ENCODE data around the gene RRP15. TPM values are rescaled to one million over a fixed set of nuclear protein-coding genes. Genes with fewer than 3 reads are reported as not detected.

The RRP15 gene
- total RNA-seq, 4 donors from 2014 or later: 6.3 to 9.6 (median 7.8) TPM

DNA sequence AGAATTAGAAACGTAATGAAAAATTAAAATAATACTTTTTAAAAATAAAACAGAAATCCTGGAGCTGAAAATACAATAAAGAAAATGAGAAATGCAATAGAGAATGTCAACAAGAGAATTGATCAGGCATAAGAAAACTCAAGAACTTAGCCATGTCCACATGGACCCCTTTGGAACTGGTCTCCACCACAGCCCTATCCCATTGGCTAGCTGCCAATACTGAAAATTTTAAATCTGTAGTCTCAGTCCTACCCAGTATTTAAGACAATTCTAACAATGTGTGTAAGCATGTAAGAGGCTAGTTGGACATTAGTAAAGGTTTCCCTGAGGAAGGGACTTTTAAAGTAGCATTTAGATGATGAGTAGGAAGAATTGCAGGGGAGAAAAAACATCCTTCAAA lies 25.8 kb upstream of the RRP15 start:
- H3K4me3 ChIP-seq: no peak overlapping the region
- H3K4me1 ChIP-seq: no peaks in the 10 kb centered on the region
- no peak for DNase-seq (ENCODE audit: low spot score in 2 of 2)
- no peak overlapping the region for H3K27ac ChIP-seq
- no peak for TF ChIP-seq EP300 (IDR thresholded peaks at IDR 0.05)
- TF ChIP-seq, protein P1, sequence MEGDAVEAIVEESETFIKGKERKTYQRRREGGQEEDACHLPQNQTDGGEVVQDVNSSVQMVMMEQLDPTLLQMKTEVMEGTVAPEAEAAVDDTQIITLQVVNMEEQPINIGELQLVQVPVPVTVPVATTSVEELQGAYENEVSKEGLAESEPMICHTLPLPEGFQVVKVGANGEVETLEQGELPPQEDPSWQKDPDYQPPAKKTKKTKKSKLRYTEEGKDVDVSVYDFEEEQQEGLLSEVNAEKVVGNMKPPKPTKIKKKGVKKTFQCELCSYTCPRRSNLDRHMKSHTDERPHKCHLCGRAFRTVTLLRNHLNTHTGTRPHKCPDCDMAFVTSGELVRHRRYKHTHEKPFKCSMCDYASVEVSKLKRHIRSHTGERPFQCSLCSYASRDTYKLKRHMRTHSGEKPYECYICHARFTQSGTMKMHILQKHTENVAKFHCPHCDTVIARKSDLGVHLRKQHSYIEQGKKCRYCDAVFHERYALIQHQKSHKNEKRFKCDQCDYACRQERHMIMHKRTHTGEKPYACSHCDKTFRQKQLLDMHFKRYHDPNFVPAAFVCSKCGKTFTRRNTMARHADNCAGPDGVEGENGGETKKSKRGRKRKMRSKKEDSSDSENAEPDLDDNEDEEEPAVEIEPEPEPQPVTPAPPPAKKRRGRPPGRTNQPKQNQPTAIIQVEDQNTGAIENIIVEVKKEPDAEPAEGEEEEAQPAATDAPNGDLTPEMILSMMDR (IDR thresholded peaks at IDR 0.05): no peak
- no peak for TF ChIP-seq POLR2A (IDR thresholded peaks at IDR 0.05)
- no peaks in the 10 kb centered on the region for H3K36me3 ChIP-seq
- H3K27me3 ChIP-seq: no peaks in the 10 kb centered on the region
- 65 to 72% methylated on average over 1 of the region's 1 CpG for whole genome bisulfite sequencing, 2 donors
- H3K9me3 ChIP-seq: peaks cover 0 to 21% (median 0%) of the 10 kb centered on the region in 4 donors

DNA sequence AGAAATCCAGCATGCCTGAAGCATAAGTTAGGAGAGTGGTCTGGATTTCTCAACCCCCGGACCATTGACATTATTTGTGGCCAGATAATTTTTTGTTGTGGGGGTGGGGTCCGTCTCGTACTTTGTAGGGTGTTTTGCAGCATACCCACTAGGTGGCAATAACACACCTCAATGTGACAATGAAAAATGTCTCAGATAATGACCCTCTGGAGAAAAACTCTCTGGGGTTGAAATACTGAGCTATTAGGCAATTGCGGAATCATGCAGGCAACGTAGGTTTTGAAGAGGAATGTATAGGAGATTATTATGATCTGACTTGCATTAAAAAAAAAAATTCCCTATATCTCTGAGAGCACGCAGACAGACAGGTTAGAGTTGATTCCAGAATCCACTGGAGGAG lies 25.3 kb upstream of the RRP15 start:
- H3K9me3 ChIP-seq: peaks cover 0 to 21% (median 0%) of the 10 kb centered on the region in 4 donors
- no peak overlapping the region for H3K27ac ChIP-seq
- H3K4me3 ChIP-seq: no peak overlapping the region
- H3K27me3 ChIP-seq: no peaks in the 10 kb centered on the region
- no peak for DNase-seq (ENCODE audit: low spot score in 2 of 2)
- H3K4me1 ChIP-seq: no peaks in the 10 kb centered on the region
- 49 to 50% methylated on average over 6 of the region's 6 CpGs for WGBS, 2 donors
- H3K36me3 ChIP-seq: no peaks in the 10 kb centered on the region
- TF ChIP-seq, protein P1 (IDR thresholded peaks at IDR 0.05): peak in 1 of 5 experiments; percentile 7
- no peak for TF ChIP-seq POLR2A (IDR thresholded peaks at IDR 0.05)

DNA sequence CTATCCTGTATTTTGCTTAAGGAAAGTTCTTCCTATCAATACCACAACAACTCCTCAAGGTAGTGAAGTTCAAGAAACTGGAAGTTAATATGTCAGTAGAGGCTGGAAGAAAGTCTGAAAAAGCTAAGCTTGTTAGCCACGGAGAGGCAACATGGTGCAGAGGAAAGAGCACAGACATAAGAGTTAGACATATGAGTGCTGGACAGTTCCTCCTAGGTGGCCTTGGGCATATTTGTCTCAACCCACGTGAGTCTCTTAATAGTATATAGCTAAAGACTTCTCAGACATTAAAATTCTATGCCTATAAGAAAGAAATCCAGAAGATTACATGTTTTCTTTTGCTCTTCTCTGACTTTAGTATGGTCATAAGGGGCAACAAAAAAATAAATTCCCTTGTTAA lies 22.8 kb upstream of the RRP15 start:
- no peak for DNase-seq (ENCODE audit: low spot score in 2 of 2)
- no peak for TF ChIP-seq EP300 (IDR thresholded peaks at IDR 0.05)
- no peak for TF ChIP-seq POLR2A (IDR thresholded peaks at IDR 0.05)
- Histone ChIP-seq H3K4me1 (no peaks in the 10 kb centered on the region), H3K9me3 (peaks cover 0 to 21% (median 0%) of the 10 kb centered on the region in 4 donors), H3K27ac (no peak overlapping the region), H3K27me3 (no peaks in the 10 kb centered on the region), H3K4me3 (no peak overlapping the region), H3K36me3 (no peaks in the 10 kb centered on the region)
- WGBS, 2 donors: 51 to 54% methylated on average over 2 of the region's 2 CpGs

DNA sequence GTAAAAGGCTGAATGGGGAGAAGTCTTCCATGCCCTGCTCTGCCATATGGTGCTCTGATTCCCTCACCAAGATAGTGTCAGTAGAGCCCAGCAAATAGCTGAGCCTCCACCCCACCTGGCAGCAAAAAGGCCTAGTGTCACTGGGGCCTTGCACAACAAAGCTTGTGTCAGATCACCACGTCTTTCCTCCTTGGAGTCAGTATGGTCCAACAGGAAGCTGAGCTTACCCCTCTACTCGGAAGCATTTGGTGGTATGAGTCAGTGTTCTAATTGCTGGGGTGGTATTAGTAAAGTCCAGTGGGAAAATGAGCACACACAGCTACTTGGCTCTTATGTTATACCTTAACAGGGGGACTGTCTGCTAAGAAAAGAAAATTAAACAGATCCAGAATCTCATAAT lies 18.7 kb upstream of the RRP15 start:
- Histone ChIP-seq H3K27me3 (no peaks in the 10 kb centered on the region), H3K9me3 (no peaks in the 10 kb centered on the region), H3K36me3 (no peaks in the 10 kb centered on the region), H3K4me1 (no peaks in the 10 kb centered on the region), H3K4me3 (no peak overlapping the region), H3K27ac (no peak overlapping the region)
- WGBS, 2 donors: 59 to 65% methylated on average over 2 of the region's 2 CpGs
- DNase-seq (ENCODE audit: low spot score in 2 of 2): no peak
- TF ChIP-seq, protein P1 (IDR thresholded peaks at IDR 0.05): no peak
- no peak for TF ChIP-seq EP300 (IDR thresholded peaks at IDR 0.05)
- TF ChIP-seq POLR2A (IDR thresholded peaks at IDR 0.05): no peak

DNA sequence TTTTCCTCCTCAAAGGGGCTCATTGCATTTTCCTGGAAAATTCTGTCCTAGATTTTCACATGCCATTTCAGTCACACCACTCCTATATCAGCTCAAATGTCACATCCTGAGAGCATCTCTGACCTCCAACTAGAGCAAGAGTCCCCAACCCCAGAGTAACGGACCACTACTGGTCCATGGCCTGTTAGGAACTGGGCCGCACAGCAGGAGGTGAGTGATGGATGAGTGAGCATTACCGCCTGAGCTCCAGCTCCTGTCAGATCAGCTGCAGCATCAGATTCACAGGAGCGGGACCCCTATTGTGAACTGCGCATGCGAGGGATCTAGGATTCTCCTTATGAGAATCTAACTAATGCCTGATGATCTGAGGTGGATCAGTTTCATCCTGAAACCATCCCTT lies 12.7 kb upstream of the RRP15 start:
- Histone ChIP-seq H3K4me3 (no peak overlapping the region), H3K4me1 (no peaks in the 10 kb centered on the region), H3K27me3 (no peaks in the 10 kb centered on the region), H3K27ac (no peak overlapping the region), H3K36me3 (no peaks in the 10 kb centered on the region), H3K9me3 (no peaks in the 10 kb centered on the region)
- WGBS, 2 donors: 91 to 95% methylated on average over 6 of the region's 6 CpGs
- no peak for DNase-seq (ENCODE audit: low spot score in 2 of 2)
- TF ChIP-seq EP300 (IDR thresholded peaks at IDR 0.05): no peak
- no peak for TF ChIP-seq POLR2A (IDR thresholded peaks at IDR 0.05)
- TF ChIP-seq, protein P1 (IDR thresholded peaks at IDR 0.05): no peak
